IPS-18a (cell line): ENCODE measurements around the gene MYO5B.

ENCODE experiments used
- H3K27ac ChIP-seq: one replicate; pipeline ENCODE4 v1.5.1; 2013; ENCODE audit warnings: low read length
- H3K27me3 ChIP-seq: one replicate; pipeline ENCODE4 v1.6.1; 2013; ENCODE audit warnings: mild to moderate bottlenecking, low read length; ENCODE audit not compliant: control insufficient read depth, insufficient read depth
- H3K36me3 ChIP-seq: one replicate; pipeline ENCODE4 v1.6.1; 2013; ENCODE audit warnings: low read depth, low read length; ENCODE audit not compliant: control insufficient read depth
- H3K4me1 ChIP-seq: one replicate; pipeline ENCODE4 v1.6.1; 2013; ENCODE audit warnings: low read depth, low read length; ENCODE audit not compliant: control insufficient read depth
- H3K4me3 ChIP-seq: one replicate; pipeline ENCODE4 v1.5.1; 2013; ENCODE audit warnings: low read length
- H3K9ac ChIP-seq: one replicate; pipeline ENCODE4 v1.6.1; 2013; ENCODE audit warnings: mild to moderate bottlenecking, low read length, moderate library complexity
- H3K9me3 ChIP-seq: one replicate; pipeline ENCODE4 v1.6.1; 2013; ENCODE audit warnings: low read depth, low read length; ENCODE audit not compliant: control insufficient read depth

Gene MYO5B

GRCh38 chr18:50094221-50094773, 100.7 kb downstream of the MYO5B start:
- Histone ChIP-seq H3K4me1 (peaks cover 35% of the 10 kb centered on the region), H3K4me3 (no peak overlapping the region), H3K9ac (no peak overlapping the region), H3K36me3 (no peaks in the 10 kb centered on the region), H3K27me3 (no peaks in the 10 kb centered on the region), H3K9me3 (no peaks in the 10 kb centered on the region), H3K27ac (no peak overlapping the region)

- Histone ChIP-seq H3K27me3 (no peaks in the 10 kb centered on the region), H3K36me3 (no peaks in the 10 kb centered on the region), H3K4me1 (peaks cover 35% of the 10 kb centered on the region), H3K9ac (no peak overlapping the region), H3K27ac (no peak overlapping the region), H3K9me3 (no peaks in the 10 kb centered on the region), H3K4me3 (no peak overlapping the region)
These were observed 101.4 kb downstream of the MYO5B start for GRCh38 chr18:50093366-50094064.

- Histone ChIP-seq H3K36me3 (no peaks in the 10 kb centered on the region), H3K4me3 (no peak overlapping the region), H3K9ac (no peak overlapping the region), H3K4me1 (peaks cover 35% of the 10 kb centered on the region), H3K9me3 (no peaks in the 10 kb centered on the region), H3K27ac (no peak overlapping the region), H3K27me3 (no peaks in the 10 kb centered on the region)
These were observed 102.6 kb downstream of the MYO5B start for GRCh38 chr18:50092245-50092805.

GRCh38 chr18:50091509-50092244, 103.3 kb downstream of the MYO5B start:
- Histone ChIP-seq H3K9ac (no peak overlapping the region), H3K4me3 (no peak overlapping the region), H3K27ac (no peak overlapping the region), H3K9me3 (no peaks in the 10 kb centered on the region), H3K27me3 (no peaks in the 10 kb centered on the region), H3K36me3 (no peaks in the 10 kb centered on the region), H3K4me1 (peaks cover 35% of the 10 kb centered on the region)

- Histone ChIP-seq H3K27me3 (no peaks in the 10 kb centered on the region), H3K36me3 (no peaks in the 10 kb centered on the region), H3K9me3 (no peaks in the 10 kb centered on the region), H3K4me3 (no peak overlapping the region), H3K9ac (no peak overlapping the region), H3K4me1 (peaks cover 35% of the 10 kb centered on the region), H3K27ac (no peak overlapping the region)
These were observed 104.3 kb downstream of the MYO5B start for GRCh38 chr18:50090370-50091312.

GRCh38 chr18:50089702-50090101, 105.2 kb downstream of the MYO5B start:
- Histone ChIP-seq H3K4me1 (peaks cover 35% of the 10 kb centered on the region), H3K9ac (no peak overlapping the region), H3K27me3 (no peaks in the 10 kb centered on the region), H3K4me3 (no peak overlapping the region), H3K27ac (no peak overlapping the region), H3K9me3 (no peaks in the 10 kb centered on the region), H3K36me3 (no peaks in the 10 kb centered on the region)

GRCh38 chr18:50083708-50084107, 111.2 kb downstream of the MYO5B start:
- no peak overlapping the region for H3K4me3 ChIP-seq
- no peaks in the 10 kb centered on the region for H3K27me3 ChIP-seq
- no peak overlapping the region for H3K27ac ChIP-seq
- H3K9ac ChIP-seq = no peak overlapping the region
- H3K9me3 ChIP-seq = no peaks in the 10 kb centered on the region
- H3K4me1 ChIP-seq = no peaks in the 10 kb centered on the region
- no peaks in the 10 kb centered on the region for H3K36me3 ChIP-seq

GRCh38 chr18:50080932-50081560, 113.9 kb downstream of the MYO5B start:
- Histone ChIP-seq H3K27ac (no peak overlapping the region), H3K4me1 (no peaks in the 10 kb centered on the region), H3K36me3 (no peaks in the 10 kb centered on the region), H3K4me3 (no peak overlapping the region), H3K9me3 (no peaks in the 10 kb centered on the region), H3K27me3 (no peaks in the 10 kb centered on the region), H3K9ac (no peak overlapping the region)

- H3K27me3 ChIP-seq = no peaks in the 10 kb centered on the region
- H3K4me1 ChIP-seq = no peaks in the 10 kb centered on the region
- no peak overlapping the region for H3K27ac ChIP-seq
- no peak overlapping the region for H3K4me3 ChIP-seq
- no peaks in the 10 kb centered on the region for H3K9me3 ChIP-seq
- no peaks in the 10 kb centered on the region for H3K36me3 ChIP-seq
- H3K9ac ChIP-seq = no peak overlapping the region
These were observed 114.6 kb downstream of the MYO5B start for GRCh38 chr18:50080316-50080715.

GRCh38 chr18:50079571-50080295, 115.2 kb downstream of the MYO5B start:
- H3K4me1 ChIP-seq = no peaks in the 10 kb centered on the region
- H3K9ac ChIP-seq = no peak overlapping the region
- H3K27ac ChIP-seq = no peak overlapping the region
- H3K4me3 ChIP-seq = no peak overlapping the region
- no peaks in the 10 kb centered on the region for H3K36me3 ChIP-seq
- H3K27me3 ChIP-seq = no peaks in the 10 kb centered on the region
- no peaks in the 10 kb centered on the region for H3K9me3 ChIP-seq
